ENCODE data around the gene ZNF524. TPM values are rescaled to one million over a fixed set of nuclear protein-coding genes. Genes with fewer than 3 reads are reported as not detected.

Gene ZNF524
- total RNA-seq, 3 donors from 2014 or later (not counting 1 experiment from before 2014, with no cell fraction given): 9.2 to 12.6 (median 12.5) TPM

DNA sequence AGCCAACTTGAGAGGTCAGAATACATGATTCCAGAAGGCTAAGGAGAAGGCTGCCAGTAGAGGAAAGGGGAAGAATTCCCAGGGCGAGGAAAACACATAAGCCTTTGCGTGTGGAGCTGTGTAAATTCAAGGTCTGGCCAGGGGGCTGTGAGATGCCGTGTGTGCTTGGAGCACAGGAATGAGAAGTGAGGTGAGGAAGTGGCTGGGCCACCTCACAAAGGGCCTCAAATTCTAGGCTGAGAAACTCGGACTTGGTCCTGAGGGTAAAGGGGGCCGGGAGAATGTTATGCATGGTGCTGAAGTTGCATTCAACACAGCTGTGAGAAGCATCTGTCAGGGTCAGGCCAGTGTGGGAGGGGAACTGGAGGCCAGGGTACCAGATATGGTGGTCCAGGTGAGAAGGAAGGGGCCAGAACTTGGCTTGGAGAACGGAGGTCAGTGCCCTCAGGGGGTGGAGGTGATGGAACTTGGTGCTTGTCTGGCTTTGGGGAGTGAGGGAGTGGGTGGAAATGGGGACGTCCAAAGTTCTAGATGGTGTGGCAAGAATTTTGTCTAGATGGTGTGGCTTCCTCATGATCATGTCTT, 35.9 kb downstream of the ZNF524 start:
- H3K9me3 ChIP-seq (ENCODE audit: control insufficient read depth, insufficient read depth, low read length): no peaks in the 10 kb centered on the region
- DNase-seq (no peak), ATAC-seq (no peak)
- 66% methylated on average over 7 of the region's 7 CpGs for WGBS (ENCODE audit: insufficient coverage)
- Mint-ChIP-seq H3K36me3 (no peaks in the 10 kb centered on the region), H3K4me1 (peaks cover 47 to 58% of the 10 kb centered on the region in 2 donors), H3K9me3 (no peaks in the 10 kb centered on the region), H3K27ac (peak overlapping the region; percentile 100), H3K4me3 (peak overlapping the region; percentile 100), H3K27me3 (ENCODE audit: low read depth in 2 of 2) (no peaks in the 10 kb centered on the region)
- peak overlapping the region; percentile 71 for H3K4me3 ChIP-seq (ENCODE audit: low read length)
- TF ChIP-seq, protein P1, sequence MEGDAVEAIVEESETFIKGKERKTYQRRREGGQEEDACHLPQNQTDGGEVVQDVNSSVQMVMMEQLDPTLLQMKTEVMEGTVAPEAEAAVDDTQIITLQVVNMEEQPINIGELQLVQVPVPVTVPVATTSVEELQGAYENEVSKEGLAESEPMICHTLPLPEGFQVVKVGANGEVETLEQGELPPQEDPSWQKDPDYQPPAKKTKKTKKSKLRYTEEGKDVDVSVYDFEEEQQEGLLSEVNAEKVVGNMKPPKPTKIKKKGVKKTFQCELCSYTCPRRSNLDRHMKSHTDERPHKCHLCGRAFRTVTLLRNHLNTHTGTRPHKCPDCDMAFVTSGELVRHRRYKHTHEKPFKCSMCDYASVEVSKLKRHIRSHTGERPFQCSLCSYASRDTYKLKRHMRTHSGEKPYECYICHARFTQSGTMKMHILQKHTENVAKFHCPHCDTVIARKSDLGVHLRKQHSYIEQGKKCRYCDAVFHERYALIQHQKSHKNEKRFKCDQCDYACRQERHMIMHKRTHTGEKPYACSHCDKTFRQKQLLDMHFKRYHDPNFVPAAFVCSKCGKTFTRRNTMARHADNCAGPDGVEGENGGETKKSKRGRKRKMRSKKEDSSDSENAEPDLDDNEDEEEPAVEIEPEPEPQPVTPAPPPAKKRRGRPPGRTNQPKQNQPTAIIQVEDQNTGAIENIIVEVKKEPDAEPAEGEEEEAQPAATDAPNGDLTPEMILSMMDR (IDR thresholded peaks at IDR 0.05): no peak
- H3K27ac ChIP-seq (ENCODE audit: low read length): peak overlapping the region; percentile 94
- peaks cover 62% of the 10 kb centered on the region for H3K4me1 ChIP-seq (ENCODE audit: control insufficient read depth, insufficient read depth, low read length)
- H3K36me3 ChIP-seq (ENCODE audit: control insufficient read depth, insufficient read depth, low read length): no peaks in the 10 kb centered on the region
- intact Hi-C loops (cut with micrococcal nuclease): loop anchor here (1.0 to 10.0 kb wide), 2 partner anchors 18 to 169 kb away; no protein-coding TSS in a partner anchor
- no peaks in the 10 kb centered on the region for H3K27me3 ChIP-seq (ENCODE audit: control insufficient read depth, insufficient read depth, low read length)

DNA sequence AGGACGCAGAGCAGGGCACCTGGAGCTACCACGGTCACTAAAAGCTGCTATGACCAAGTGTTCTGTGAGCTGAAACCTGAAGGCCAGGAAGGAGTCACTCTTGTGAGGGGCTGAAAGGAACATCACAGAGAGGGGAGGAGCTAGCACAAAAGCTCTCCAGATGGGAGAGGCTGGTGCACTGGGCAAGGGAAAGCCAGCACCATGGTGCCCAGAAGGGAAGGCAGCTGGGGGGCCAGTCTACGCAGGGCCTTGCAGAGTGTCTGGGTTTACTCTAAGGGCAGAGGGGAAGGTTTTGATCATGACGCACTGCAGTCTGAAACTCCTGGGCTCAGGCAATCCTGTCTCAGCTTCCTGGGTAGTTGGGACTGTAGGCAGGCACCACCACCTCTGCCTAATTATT, 36.6 kb downstream of the ZNF524 start:
- H3K36me3 ChIP-seq (ENCODE audit: control insufficient read depth, insufficient read depth, low read length): no peaks in the 10 kb centered on the region
- no peaks in the 10 kb centered on the region for H3K9me3 ChIP-seq (ENCODE audit: control insufficient read depth, insufficient read depth, low read length)
- 91% methylated on average over 4 of the region's 4 CpGs for WGBS (ENCODE audit: insufficient coverage)
- H3K4me3 ChIP-seq (ENCODE audit: low read length): no peak overlapping the region
- no peak for DNase-seq
- intact Hi-C loops (cut with micrococcal nuclease): loop anchor here (10.0 kb wide), 1 partner anchor 168 kb away; no protein-coding TSS in a partner anchor
- peaks cover 66% of the 10 kb centered on the region for H3K4me1 ChIP-seq (ENCODE audit: control insufficient read depth, insufficient read depth, low read length)
- no peak overlapping the region for H3K27ac ChIP-seq (ENCODE audit: low read length)
- H3K27ac Mint-ChIP-seq: peak overlapping the region; percentile 100
- no peak for ATAC-seq
- no peaks in the 10 kb centered on the region for H3K27me3 ChIP-seq (ENCODE audit: control insufficient read depth, insufficient read depth, low read length)
- no peaks in the 10 kb centered on the region for H3K9me3 Mint-ChIP-seq
- peak overlapping the region; percentile 100 for H3K4me3 Mint-ChIP-seq
- peaks cover 51 to 61% of the 10 kb centered on the region in 2 donors for H3K4me1 Mint-ChIP-seq
- no peaks in the 10 kb centered on the region for H3K36me3 Mint-ChIP-seq
- no peaks in the 10 kb centered on the region for H3K27me3 Mint-ChIP-seq (ENCODE audit: low read depth in 2 of 2)
- TF ChIP-seq, protein P1 (IDR thresholded peaks at IDR 0.05): no peak

DNA sequence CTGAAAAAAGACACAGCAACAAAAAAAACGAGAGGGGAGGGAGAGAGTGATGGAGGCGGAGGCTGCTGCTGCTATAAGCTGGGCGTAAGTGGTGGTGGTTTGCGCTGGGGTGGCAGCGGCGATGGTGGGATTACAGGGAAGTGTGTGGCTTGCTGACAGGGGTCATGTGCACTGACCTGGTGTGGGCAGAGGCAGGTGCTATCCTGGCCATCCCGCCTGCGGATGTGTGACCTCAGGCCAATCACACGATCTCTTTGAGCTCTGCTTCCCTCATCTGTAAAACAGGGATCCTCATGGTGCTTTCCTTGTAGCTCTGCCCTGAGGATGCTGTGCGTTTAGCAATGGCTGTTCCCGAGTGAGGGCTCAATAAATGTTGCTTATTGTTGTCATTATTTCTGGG, 37.4 kb downstream of the ZNF524 start:
- 80% methylated on average over 11 of the region's 11 CpGs for WGBS (ENCODE audit: insufficient coverage)
- Mint-ChIP-seq H3K27ac (peak overlapping the region; percentile 100), H3K4me3 (peak overlapping the region; percentile 62), H3K36me3 (no peaks in the 10 kb centered on the region), H3K4me1 (peaks cover 52 to 61% of the 10 kb centered on the region in 2 donors), H3K9me3 (no peaks in the 10 kb centered on the region), H3K27me3 (ENCODE audit: low read depth in 2 of 2) (no peaks in the 10 kb centered on the region)
- peaks cover 68% of the 10 kb centered on the region for H3K4me1 ChIP-seq (ENCODE audit: control insufficient read depth, insufficient read depth, low read length)
- no peak overlapping the region for H3K27ac ChIP-seq (ENCODE audit: low read length)
- ATAC-seq (no peak), DNase-seq (no peak)
- H3K9me3 ChIP-seq (ENCODE audit: control insufficient read depth, insufficient read depth, low read length): no peaks in the 10 kb centered on the region
- H3K27me3 ChIP-seq (ENCODE audit: control insufficient read depth, insufficient read depth, low read length): no peaks in the 10 kb centered on the region
- H3K4me3 ChIP-seq (ENCODE audit: low read length): no peak overlapping the region
- intact Hi-C loops (cut with micrococcal nuclease): loop anchor here (10.0 kb wide), 1 partner anchor 167 kb away; no protein-coding TSS in a partner anchor
- H3K36me3 ChIP-seq (ENCODE audit: control insufficient read depth, insufficient read depth, low read length): no peaks in the 10 kb centered on the region
- TF ChIP-seq, protein P1 (IDR thresholded peaks at IDR 0.05): no peak
